HG02870 (cell line): ENCODE measurements around the gene VAV1.
"Not testable (repeated sequence)": the region's sequence is repeated elsewhere in the genome, so short reads cannot be mapped to it uniquely, and the experiment has no call there.

ENCODE experiments used
- ATAC-seq: cut with Tn5 transposase; IDR thresholded peaks from one replicate; pipeline ENCODE4 v1.9.1; 2021; ENCODE audit warnings: mild to moderate bottlenecking, moderate library complexity; ENCODE audit not compliant: unreplicated experiment

Gene VAV1

GRCh38 chr19:6736917-6737283, 35.6 kb upstream of the VAV1 start:
- ATAC-seq: no peak

- peak; percentile 65 for ATAC-seq
These were observed 35.1 kb upstream of the VAV1 start, which contains the start of gene GPR108 for GRCh38 chr19:6737284-6737872. Gene GPR108, minus strand, starts transcription at chr19:6737580. Its CDS starts 4 bp downstream, at chr19:6737576.

GRCh38 chr19:6737873-6738786, 34.4 kb upstream of the VAV1 start:
- no peak for ATAC-seq

GRCh38 chr19:6738787-6739389, 33.6 kb upstream of the VAV1 start:
- no peak for ATAC-seq

- ATAC-seq: no peak
These were observed 33.1 kb upstream of the VAV1 start, which contains the start of gene TRIP10 for GRCh38 chr19:6739390-6739882. Gene TRIP10, plus strand, starts transcription at chr19:6739680. Its CDS starts 82 bp downstream, at chr19:6739762.

GRCh38 chr19:6739883-6740588, 32.5 kb upstream of the VAV1 start:
- ATAC-seq: no peak

GRCh38 chr19:6740589-6741343, 31.7 kb upstream of the VAV1 start:
- no peak for ATAC-seq

GRCh38 chr19:6743066-6743465, 29.4 kb upstream of the VAV1 start:
- no peak for ATAC-seq

- ATAC-seq: no peak
These were observed 28.7 kb upstream of the VAV1 start for GRCh38 chr19:6743714-6744380.

- no peak for ATAC-seq
These were observed 27.9 kb upstream of the VAV1 start for GRCh38 chr19:6744381-6745301.

GRCh38 chr19:6745965-6746364, 26.5 kb upstream of the VAV1 start:
- no peak for ATAC-seq

- not testable (repeated sequence) for ATAC-seq
These were observed 24.0 kb upstream of the VAV1 start for GRCh38 chr19:6748543-6748942.

GRCh38 chr19:6750062-6750461, 22.4 kb upstream of the VAV1 start:
- ATAC-seq: no peak

- ATAC-seq: no peak
These were observed 21.3 kb upstream of the VAV1 start for GRCh38 chr19:6751189-6751588.

- ATAC-seq: no peak
These were observed 20.0 kb upstream of the VAV1 start for GRCh38 chr19:6752256-6753177.

GRCh38 chr19:6753178-6754031, 19.1 kb upstream of the VAV1 start:
- ATAC-seq: peak; percentile 63

GRCh38 chr19:6754136-6754535, 18.4 kb upstream of the VAV1 start:
- ATAC-seq: no peak
